ENCODE measurements around the gene SLC17A9.

SLC17A9 gene

GRCh38 chr20:63003546-63003945 lies 51.0 kb downstream of the SLC17A9 start:
- no peak for DNase-seq (ENCODE audit: low read depth)

DNA sequence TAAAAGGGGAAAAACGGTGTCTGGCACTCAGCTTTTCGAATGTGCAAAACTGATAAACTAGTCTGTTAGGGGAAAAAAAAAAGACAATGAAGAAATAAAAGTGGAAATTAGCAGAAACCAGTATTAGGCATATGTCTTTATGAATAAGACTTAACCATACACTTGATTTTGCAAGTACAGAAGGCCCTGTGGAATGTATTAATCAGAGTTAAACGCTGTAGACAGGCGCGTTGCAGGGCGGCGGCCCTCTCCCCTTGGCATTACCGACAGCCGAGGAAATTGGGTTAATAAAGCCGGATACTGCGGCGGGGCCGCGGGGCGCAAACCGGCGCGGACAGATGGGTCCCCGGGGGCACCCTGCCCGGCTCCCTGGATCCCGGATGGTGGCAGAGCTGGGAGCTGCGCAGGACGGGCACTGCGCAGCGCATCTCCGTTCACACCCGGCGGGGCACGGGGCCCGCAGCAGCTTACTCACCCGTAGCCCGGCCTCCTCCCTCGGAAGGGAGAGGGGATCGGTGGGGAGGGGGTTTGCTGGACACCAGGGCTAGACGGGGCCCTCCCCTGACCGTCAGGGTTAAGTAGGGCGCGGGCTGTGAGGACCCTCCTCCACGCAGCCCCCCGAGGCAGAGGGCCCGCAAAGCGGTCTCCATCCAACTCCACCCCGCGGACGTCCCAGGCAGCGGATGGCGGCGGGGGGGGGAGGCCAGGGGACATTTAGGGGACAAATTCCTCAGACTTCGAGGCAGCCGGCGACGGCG lies 52.3 kb downstream of the SLC17A9 start:
- DNase-seq (ENCODE audit: low read depth) = no peak

DNA sequence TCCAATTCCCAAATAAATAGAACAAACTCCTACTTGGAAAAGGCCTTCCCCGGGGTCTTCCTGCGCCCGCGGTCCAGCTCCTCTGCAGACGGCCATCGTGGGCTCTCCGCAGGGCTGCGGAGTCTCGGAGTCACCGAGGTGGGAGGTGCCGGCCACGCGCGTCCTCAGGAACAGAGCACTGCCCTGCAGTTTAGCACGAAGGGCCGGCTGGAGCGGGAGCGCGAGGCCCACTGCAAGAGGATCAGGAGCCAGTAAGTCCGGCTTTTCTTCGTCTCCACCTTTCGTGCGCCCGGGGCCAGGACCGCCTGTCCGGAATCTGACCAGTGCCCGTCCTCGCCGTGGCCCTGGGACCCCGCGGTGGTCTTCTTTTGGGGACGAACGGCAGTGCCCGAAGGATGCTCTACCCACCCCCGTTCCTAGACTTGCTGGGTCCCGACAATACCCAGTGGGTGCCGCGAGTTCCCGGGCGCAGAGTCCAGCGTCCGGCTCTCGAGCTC lies 52.9 kb downstream of the SLC17A9 start:
- no peak for DNase-seq (ENCODE audit: low read depth)

GRCh38 chr20:63005862-63006539 lies 53.5 kb downstream of the SLC17A9 start:
- DNase-seq (ENCODE audit: low read depth) = no peak

DNA sequence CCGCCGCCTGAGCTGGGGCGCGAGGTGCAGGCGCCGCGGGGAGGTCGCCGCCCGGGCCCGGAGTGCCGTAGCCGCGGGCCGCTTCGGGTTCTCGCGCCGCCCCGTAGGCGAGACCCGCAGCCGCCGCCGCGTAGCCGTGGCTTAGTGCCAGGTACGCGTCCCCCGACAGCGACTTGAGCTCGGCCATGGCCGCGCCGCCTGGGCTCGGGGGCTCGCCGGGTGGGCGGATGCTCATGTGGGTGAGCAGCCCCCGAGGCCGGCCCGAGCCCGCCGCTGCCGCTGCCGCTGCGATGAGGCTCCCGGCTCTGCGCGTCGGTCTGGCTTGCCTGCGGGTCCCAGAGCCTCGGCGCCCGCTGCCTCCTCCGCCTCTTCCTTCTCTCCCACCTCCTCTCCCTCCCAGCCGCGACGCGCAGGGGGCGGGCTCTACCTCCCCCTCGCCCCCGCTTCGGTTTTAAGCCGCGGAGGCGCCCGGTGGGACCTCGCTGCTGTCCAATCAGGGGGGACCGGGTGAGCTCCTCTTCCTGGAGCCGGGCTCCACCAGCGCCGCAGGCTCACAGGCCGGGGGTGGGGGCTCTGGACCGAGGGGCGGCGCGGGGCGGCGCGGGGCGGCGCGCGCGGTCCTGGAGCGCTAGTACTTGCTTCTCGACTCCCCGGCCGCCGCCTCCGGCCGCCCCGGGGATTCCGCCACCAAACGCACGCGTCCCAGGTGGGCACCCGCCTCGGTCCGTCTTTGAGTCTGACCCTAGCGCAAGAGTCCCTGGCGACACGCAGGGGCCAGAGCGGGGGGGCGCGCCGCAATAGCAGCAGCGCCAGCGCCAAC lies 54.2 kb downstream of the SLC17A9 start, which contains the start of gene BHLHE23:
Gene BHLHE23, minus strand, starts transcription at position 425 of the 820 bp plus-strand sequence. Its CDS starts 190 bp downstream, at position 235.
- no peak for DNase-seq (ENCODE audit: low read depth)

GRCh38 chr20:63007360-63007645 lies 54.8 kb downstream of the SLC17A9 start:
- DNase-seq (ENCODE audit: low read depth) = no peak

DNA sequence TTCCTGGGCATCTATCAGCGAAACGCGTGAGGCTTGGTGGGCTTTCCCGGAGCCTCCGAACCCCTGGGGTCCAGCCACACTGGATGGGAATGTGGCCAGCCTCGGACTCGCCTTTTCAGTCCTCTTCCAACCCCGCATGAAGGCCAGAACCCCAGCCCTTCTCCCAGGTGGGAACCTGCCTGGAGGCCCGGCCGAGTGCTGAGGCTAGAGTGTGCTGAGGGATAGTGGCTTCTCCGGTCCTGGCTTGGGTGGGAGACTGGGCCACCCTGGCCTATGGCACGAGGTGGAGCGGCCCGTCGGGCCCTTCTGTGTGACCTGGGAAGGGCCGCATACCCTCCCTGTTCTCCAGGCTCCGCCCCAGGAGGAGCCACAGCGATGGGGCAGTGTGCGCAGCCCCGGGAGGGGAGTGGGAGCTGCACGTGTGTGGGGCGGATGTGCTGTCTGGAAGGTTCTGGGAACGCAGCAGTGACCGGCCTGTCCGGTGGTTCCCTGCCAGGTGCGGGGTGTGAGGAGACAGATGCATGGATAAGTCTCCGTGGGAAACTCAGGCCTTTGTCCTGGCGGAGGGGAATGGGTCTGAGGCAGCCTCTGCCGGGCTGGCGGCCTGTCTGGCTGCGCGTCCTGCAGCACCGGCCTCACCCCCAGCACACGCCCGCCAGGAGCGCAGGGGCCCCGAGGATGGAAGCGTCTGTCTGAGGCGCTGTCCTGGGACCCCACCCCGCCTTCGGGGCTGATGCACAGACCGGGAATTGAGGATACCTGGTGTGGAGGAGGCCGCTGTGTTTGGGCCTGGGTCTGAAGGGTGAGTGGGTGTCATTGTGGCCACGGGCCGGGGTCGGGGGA lies 55.4 kb downstream of the SLC17A9 start:
- DNase-seq (ENCODE audit: low read depth) = no peak

DNA sequence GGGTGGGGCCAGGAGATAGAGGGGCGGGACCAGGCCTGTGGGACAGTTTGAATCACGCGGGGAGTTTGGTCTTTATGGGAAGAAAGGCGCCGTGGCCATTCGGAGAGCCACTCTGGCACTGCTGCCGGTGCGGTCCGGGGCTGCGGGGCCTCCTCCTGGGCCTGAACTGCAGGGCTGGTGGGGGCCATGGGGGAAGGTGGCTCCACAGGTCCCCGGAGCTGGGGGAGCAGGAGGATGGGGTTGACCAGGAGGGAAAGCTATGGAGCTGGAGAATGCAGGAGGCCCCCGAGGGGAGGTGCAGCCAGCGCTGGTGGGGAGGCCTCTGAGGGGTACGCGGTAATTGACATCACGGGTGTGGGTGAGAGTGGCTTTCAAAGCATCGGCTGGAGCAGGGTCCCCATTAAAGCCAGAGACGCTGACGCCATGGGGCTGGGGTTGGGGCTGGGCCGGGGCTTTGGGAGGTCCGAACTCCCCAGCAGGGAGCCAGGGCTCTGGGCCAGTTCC lies 56.1 kb downstream of the SLC17A9 start:
- DNase-seq (ENCODE audit: low read depth) = no peak

DNA sequence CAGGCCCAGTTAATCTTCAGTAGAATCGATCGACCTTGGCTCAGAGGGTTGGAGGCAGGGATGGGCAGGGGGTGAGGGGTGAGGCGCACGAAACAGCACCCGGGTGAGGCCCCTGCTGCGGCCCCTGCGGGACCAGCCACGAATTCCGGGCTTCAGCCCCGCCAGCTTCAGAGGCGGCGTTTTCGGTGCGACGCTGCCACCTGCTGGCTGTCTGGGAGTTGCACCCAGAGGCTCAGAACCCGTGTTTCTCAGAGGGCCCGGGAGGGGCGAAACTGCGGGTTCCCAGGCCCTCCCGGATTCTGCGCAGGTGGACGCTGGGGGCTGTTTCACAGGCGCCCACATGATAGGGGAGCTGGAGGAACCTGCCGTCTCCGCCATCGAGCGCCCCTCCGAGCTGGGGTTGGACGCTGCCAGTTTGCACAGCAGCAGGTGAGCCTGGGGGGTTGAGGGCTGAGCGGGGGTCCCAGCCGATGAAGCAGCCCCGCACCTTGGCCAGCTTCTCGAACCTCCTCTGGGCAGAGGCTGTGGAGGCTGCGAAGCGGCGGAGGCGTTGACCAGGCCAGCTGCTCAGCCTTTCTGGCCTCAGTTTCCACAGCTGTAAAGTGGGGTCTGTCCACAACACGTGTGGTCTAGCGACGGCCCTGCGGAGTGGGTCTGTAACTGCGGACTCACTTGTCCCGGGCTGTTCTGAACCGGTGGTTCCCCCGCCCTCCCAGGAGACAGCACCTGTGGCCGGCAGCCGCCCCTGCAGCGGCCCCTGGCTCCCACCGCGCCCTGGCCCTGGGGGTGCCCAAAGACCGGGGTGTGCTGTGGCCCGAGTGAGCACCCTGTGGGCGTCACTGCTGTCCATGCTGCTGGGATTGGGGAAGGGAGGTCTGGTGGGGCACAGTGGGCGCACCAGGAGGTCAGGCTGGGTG lies 56.8 kb downstream of the SLC17A9 start:
- peak; percentile 11 for DNase-seq (ENCODE audit: low read depth)

GRCh38 chr20:63009988-63010769 lies 57.7 kb downstream of the SLC17A9 start:
- DNase-seq (ENCODE audit: low read depth) = peak; percentile 1

- no peak for DNase-seq (ENCODE audit: low read depth)
Measured at GRCh38 chr20:63011798-63012197, 59.3 kb downstream of the SLC17A9 start.

GRCh38 chr20:63013207-63013606 lies 60.7 kb downstream of the SLC17A9 start:
- DNase-seq (ENCODE audit: low read depth) = no peak

DNA sequence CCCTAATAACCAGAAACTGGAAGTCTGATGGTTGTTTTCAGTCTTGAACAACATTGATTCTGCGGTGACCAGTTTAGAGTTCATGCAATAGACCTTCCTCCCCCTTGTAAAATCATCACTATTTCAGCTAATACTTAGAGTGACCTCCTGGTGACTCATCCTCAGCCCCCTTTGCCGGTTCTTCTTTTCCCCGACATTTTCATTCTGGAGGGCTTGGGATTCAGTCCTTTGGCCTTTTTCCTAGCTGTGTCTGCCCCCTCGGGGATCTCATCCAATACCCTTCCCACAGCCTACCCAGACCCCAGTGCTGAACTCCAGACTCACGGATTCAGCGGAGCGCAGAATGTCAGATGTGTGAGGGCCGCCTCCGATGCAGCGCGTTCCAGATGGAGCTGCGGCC lies 61.8 kb downstream of the SLC17A9 start:
- DNase-seq (ENCODE audit: low read depth) = no peak

- DNase-seq (ENCODE audit: low read depth) = no peak
Measured at GRCh38 chr20:63014710-63015109, 62.2 kb downstream of the SLC17A9 start.

DNA sequence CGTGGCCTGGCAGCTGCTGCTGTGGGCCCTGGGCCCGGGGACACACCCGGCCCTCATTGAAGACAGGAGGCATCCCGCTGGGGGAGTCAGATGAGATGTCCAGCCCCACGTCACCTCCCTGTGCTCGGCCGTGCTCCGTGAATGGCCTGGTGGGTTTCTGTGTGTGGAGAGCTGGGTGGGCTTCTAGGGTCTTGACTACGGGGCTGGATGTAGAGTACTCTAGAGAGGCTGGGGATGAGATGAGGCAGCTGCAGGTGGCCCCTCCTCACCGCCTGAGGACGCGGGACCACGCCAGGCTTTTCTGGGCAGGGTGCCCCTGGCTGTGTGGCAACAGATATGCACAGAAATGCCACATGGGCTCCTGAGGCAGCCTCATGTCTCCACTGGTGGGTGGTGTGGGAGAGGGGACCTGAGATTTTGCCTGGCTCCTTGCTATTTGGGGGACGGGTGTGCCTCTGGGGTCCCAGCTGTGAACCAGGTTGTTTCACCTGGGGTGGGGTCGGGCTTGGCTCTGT lies 62.7 kb downstream of the SLC17A9 start:
- no peak for DNase-seq (ENCODE audit: low read depth)

GRCh38 chr20:63015662-63016361 lies 63.3 kb downstream of the SLC17A9 start:
- DNase-seq (ENCODE audit: low read depth) = no peak

- DNase-seq (ENCODE audit: low read depth) = no peak
Measured at GRCh38 chr20:63016514-63017075, 64.1 kb downstream of the SLC17A9 start.

- DNase-seq (ENCODE audit: low read depth) = no peak
Measured at GRCh38 chr20:63017076-63017825, 64.7 kb downstream of the SLC17A9 start.
